Measurements from ENCODE around the gene DNAH5. TPM values are rescaled to one million over a fixed set of nuclear protein-coding genes. Genes with fewer than 3 reads are reported as not detected.
"Not testable (repeated sequence)": the region's sequence is repeated elsewhere in the genome, so short reads cannot be mapped to it uniquely, and the experiment has no call there.

The DNAH5 gene
- total RNA-seq, 1 donor from 2014 or later, result 2.7 TPM

- Histone ChIP-seq H3K4me3 (ENCODE audit: low read depth, low read length) (no peak overlapping the region), H3K27me3 (ENCODE audit: control insufficient read depth, insufficient read depth, low read length) (no peaks in the 10 kb centered on the region), H3K36me3 (ENCODE audit: control insufficient read depth, insufficient read depth, low read length) (no peaks in the 10 kb centered on the region)
- no peak for DNase-seq (ENCODE audit: low read depth)
- TF ChIP-seq CTCF (IDR thresholded peaks at IDR 0.05; ENCODE audit: insufficient read depth, low read length, poor library complexity, severe bottlenecking), result no peak
These were observed 114.0 kb downstream of the DNAH5 start for GRCh38 chr5:13830536-13830935.

GRCh38 chr5:13821366-13821765 lies 123.1 kb downstream of the DNAH5 start:
- no peak overlapping the region for H3K4me3 ChIP-seq (ENCODE audit: low read depth, low read length)
- DNase-seq (ENCODE audit: low read depth), result no peak
- H3K27me3 ChIP-seq (ENCODE audit: control insufficient read depth, insufficient read depth, low read length), result no peaks in the 10 kb centered on the region
- no peaks in the 10 kb centered on the region for H3K36me3 ChIP-seq (ENCODE audit: control insufficient read depth, insufficient read depth, low read length)
- no peak for TF ChIP-seq CTCF (IDR thresholded peaks at IDR 0.05; ENCODE audit: insufficient read depth, low read length, poor library complexity, severe bottlenecking)

GRCh38 chr5:13816126-13816525 lies 128.4 kb downstream of the DNAH5 start:
- H3K36me3 ChIP-seq (ENCODE audit: control insufficient read depth, insufficient read depth, low read length), result no peaks in the 10 kb centered on the region
- no peak for DNase-seq (ENCODE audit: low read depth)
- TF ChIP-seq CTCF (IDR thresholded peaks at IDR 0.05; ENCODE audit: insufficient read depth, low read length, poor library complexity, severe bottlenecking), result no peak

GRCh38 chr5:13814301-13814700 lies 130.2 kb downstream of the DNAH5 start:
- no peak for DNase-seq (ENCODE audit: low read depth)
- Histone ChIP-seq H3K27me3 (ENCODE audit: control insufficient read depth, insufficient read depth, low read length) (no peaks in the 10 kb centered on the region), H3K4me3 (ENCODE audit: low read depth, low read length) (no peak overlapping the region), H3K36me3 (ENCODE audit: control insufficient read depth, insufficient read depth, low read length) (no peaks in the 10 kb centered on the region)
- TF ChIP-seq CTCF (IDR thresholded peaks at IDR 0.05; ENCODE audit: insufficient read depth, low read length, poor library complexity, severe bottlenecking), result no peak

More at GRCh38 chr5:13816126-13816525, 128.4 kb downstream of the DNAH5 start:
- H3K4me3 ChIP-seq (ENCODE audit: low read depth, low read length), result no peak overlapping the region
- no peaks in the 10 kb centered on the region for H3K27me3 ChIP-seq (ENCODE audit: control insufficient read depth, insufficient read depth, low read length)

- DNase-seq (ENCODE audit: low read depth), result no peak
- Histone ChIP-seq H3K36me3 (ENCODE audit: control insufficient read depth, insufficient read depth, low read length) (no peaks in the 10 kb centered on the region), H3K4me3 (ENCODE audit: low read depth, low read length) (no peak overlapping the region), H3K27me3 (ENCODE audit: control insufficient read depth, insufficient read depth, low read length) (no peaks in the 10 kb centered on the region)
- TF ChIP-seq CTCF (IDR thresholded peaks at IDR 0.05; ENCODE audit: insufficient read depth, low read length, poor library complexity, severe bottlenecking), result no peak
These were observed 134.6 kb downstream of the DNAH5 start for GRCh38 chr5:13809921-13810320.

GRCh38 chr5:13804336-13804735 lies 140.2 kb downstream of the DNAH5 start:
- no peaks in the 10 kb centered on the region for H3K36me3 ChIP-seq (ENCODE audit: control insufficient read depth, insufficient read depth, low read length)
- DNase-seq (ENCODE audit: low read depth), result no peak

GRCh38 chr5:13798569-13798968 lies 145.9 kb downstream of the DNAH5 start:
- not testable (repeated sequence) for H3K27me3 ChIP-seq (ENCODE audit: control insufficient read depth, insufficient read depth, low read length); H3K36me3 ChIP-seq (ENCODE audit: control insufficient read depth, insufficient read depth, low read length); DNase-seq (ENCODE audit: low read depth); H3K4me3 ChIP-seq (ENCODE audit: low read depth, low read length)

More at GRCh38 chr5:13804336-13804735, 140.2 kb downstream of the DNAH5 start:
- Histone ChIP-seq H3K27me3 (ENCODE audit: control insufficient read depth, insufficient read depth, low read length) (no peaks in the 10 kb centered on the region), H3K4me3 (ENCODE audit: low read depth, low read length) (no peak overlapping the region)
- TF ChIP-seq CTCF (IDR thresholded peaks at IDR 0.05; ENCODE audit: insufficient read depth, low read length, poor library complexity, severe bottlenecking), result no peak
